GM21529 (cell line): Measurements from ENCODE around the gene TOM1L1.
A peak's percentile ranks its signal among the peaks of the same experiment; 100 is the strongest.

ENCODE experiments used
- ATAC-seq: cut with Tn5 transposase; IDR thresholded peaks from one replicate; pipeline ENCODE4 v1.9.1; 2021; ENCODE audit not compliant: unreplicated experiment

TOM1L1 gene

DNA sequence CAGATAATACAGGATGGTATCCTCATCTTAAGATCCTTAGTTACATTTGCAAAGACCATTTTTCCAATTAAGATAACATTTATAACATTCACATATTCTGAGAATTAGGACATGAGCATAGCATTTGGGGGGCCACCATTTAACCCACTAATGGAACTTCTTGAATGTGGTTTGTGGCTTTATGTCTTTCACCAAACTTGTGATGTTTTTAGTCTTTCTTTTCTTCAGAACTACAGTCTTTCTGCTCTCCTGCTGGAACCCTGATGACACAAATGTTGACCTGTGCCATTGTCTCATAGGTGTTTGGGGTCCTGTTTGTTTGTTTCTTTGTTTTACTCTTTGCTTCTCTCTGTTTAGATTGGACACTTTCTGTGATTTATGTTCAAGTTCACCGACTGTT lies 44.6 kb downstream of the TOM1L1 start:
- no peak for ATAC-seq

DNA sequence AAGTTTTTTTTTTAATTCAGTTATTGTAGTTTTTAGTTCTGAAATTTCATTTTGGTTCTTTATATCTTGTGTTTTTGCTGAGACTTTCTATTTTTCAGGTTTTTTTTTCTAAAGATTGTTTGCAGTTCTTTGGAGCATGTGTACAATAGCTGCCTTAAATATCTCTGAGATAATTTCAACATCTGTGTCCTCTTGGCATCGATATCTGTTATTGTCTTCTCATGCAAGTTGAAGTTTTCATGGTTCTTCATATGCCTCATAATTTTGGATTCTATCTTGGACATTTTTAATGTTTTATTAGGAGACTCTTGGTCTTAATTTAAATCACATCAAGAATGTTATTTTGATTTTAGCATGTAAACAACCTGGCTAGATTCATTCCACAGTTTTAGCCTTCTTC lies 45.0 kb downstream of the TOM1L1 start:
- no peak for ATAC-seq

GRCh38 chr17:54947396-54947795 lies 46.7 kb downstream of the TOM1L1 start:
- ATAC-seq = no peak

DNA sequence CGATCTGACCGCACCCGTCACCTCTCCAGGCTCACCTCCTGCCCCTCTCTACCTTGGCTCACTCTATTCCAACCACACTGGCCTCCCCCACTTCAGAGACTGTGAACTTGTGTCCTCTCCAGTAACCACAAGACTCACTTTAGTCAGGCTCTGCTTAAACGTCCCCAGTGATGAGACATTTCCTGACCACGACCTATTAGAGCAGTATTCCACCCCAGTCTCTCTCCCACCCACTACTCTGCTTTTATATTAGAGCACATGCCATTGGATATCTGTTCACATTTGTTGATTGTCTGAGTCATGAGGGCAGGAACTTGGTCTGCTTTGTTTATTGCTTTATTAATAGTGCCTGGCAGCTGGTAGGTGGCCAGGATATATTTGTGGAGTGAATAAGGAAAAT lies 47.7 kb downstream of the TOM1L1 start:
- ATAC-seq = no peak

GRCh38 chr17:54950116-54950515 lies 49.5 kb downstream of the TOM1L1 start:
- no peak for ATAC-seq

- no peak for ATAC-seq
These were observed 50.6 kb downstream of the TOM1L1 start for GRCh38 chr17:54951286-54951685.

DNA sequence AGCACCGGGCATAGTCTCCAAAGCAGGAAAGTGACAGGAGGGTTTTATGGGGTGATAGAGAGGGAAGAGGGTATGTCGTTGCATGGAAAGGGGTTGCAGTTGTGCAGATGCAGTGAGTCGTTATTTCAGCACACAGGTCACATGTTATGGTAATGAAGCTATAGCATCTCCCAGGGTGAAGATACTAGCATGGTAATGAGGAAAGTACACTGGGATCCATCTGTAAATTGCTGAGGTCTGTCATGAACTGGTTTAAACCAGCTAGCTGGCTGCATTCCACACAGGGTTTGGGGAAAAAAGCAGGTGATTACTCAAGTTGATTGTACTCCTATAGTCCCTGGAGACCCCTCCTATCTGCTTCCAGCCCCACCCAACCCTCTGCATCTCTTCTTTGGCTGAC lies 56.1 kb downstream of the TOM1L1 start:
- no peak for ATAC-seq

- ATAC-seq = peak; percentile 21
These were observed 67.1 kb downstream of the TOM1L1 start for GRCh38 chr17:54967621-54968261.

GRCh38 chr17:54968262-54968987 lies 67.8 kb downstream of the TOM1L1 start, which contains the start of the genes COX11 and STXBP4:
Gene COX11, minus strand, starts transcription at chr17:54968654. Its CDS starts 8 bp downstream, at chr17:54968646.
Gene STXBP4, plus strand, starts transcription at chr17:54968765. Its CDS starts 17,455 bp downstream, at chr17:54986220.
- peak; percentile 90 for ATAC-seq

- peak; percentile 27 for ATAC-seq
These were observed 68.3 kb downstream of the TOM1L1 start for GRCh38 chr17:54968988-54969332.

DNA sequence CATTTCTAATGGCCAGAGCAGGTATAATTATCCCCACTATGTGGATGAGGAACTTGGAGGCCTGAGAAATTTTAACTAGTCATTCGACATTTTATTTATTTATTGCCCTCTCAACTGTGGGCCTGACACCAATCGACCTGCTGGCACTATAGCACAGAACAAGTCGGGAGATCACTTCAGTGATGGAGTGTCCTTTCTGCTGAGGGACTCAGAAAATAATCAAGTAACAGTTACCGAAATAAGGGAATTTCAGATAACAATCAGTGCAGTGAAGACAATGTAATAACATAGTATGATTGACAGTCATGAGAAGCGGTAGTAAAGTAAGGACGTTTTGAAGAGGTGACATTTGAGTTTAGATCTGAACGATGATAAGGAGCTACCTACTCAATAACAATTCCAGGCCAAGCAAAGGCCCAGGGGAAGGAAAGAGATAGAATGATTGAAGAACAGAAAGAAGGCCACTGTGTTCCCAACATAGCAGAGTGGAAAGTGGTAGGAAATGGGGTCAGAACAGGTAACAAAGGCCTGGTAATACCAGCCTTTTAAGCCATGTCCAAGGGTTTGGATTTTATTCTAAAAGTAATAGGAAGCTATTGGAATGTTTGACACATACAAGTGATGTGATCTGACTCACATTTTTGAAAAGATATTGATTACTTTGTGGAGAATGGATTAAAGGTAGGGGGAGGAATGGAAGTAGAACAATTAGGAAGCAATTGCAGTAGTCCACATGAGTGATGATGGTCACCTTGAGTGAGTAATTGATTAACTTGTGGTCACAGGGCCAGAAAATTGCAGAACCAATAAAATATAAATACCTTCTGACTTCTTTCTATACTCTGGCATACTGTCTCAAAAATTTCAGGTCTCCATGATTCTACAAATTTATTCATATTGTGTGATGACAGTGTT lies 69.3 kb downstream of the TOM1L1 start:
- ATAC-seq = no peak

GRCh38 chr17:54971147-54971546 lies 70.5 kb downstream of the TOM1L1 start:
- no peak for ATAC-seq

DNA sequence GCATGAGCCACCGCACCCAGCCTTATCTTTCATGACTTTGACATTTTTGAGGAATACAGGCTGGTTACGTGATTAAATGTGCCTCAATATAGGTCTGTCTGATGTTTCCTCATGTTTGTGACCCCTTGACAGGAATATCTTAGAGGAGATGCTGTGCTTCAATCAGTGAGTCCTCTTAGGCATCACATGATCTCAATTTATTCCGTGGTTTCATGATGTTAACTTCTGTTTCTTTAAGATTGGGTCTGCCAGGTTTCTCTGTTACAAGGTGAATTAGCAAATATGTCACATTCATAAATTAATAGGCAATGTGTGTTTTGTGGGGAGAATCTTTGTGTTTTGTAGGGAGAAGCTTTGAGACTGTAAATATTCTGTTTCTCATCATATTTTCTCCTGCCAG lies 71.2 kb downstream of the TOM1L1 start:
- no peak for ATAC-seq

DNA sequence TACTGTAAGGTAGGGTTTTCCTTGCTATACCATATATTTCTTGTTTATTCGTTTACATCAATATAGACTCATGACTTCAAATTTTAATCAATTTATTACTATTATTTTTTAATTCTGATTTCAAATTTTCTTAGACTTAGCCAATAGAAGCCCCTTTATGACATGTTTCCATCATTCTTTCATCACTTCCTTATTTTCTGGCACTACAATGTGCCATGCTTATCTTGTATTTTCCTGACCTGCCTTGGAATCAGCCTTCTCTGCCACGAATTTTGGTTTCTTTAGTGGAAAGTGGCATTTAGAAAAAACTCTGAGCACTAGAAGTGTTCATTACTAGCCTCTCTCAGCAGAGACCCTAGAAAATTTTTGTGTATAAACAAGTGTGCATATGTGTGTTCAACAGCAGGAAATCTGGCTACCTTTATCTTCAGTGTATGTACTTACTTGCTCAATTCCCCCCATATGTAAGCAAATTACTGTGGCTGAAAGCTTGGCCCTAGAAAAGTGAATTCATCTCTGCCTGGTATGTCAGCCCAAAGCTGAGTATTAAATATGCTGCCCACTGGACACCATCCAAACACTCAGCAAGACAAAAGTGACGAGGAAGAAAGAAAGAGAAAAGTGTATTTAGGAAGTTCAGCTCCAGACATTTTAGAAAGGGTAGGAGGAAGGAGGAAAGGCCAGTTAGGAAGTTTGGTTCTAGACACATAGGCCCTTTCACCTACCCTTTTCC lies 71.9 kb downstream of the TOM1L1 start:
- no peak for ATAC-seq

GRCh38 chr17:54974759-54975158 lies 74.1 kb downstream of the TOM1L1 start:
- ATAC-seq = no peak

DNA sequence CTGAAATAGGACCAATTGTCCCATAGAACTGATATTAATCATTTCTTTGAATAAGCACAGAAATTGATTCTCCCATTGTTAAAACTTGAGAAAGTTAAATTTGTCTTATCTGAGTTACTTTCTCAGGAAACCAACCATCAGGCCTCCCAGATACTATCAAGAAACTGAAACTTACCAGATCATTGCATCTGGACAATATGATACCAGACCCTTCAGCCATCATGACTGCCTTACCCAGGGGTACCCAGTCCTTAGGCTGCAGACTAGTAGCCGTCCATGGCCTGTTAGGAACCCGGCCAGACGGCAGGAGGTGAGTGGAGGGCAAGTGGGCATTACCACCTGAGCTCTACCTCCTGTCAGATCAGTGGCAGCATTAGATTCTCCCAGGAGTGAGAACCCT lies 75.7 kb downstream of the TOM1L1 start:
- no peak for ATAC-seq

DNA sequence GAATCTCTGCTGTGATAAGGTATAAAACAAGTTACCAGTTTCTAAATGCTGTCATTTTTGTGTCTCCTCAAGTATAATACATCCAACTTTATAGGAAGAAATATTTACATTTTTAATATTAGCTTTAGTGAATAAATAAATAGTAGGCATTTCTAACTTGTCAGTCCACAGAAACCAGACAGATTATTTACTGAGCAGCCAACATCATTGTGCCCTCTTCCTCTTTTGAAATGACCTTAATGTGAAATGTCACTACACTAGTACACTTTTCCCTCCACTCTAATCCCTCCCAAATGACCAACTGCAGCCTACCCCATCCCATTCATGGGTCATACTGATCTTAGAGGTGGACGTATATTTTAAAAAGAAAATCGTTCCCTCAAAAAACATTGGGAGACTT lies 77.1 kb downstream of the TOM1L1 start:
- no peak for ATAC-seq

- ATAC-seq = no peak
These were observed 79.0 kb downstream of the TOM1L1 start for GRCh38 chr17:54979657-54980056.

DNA sequence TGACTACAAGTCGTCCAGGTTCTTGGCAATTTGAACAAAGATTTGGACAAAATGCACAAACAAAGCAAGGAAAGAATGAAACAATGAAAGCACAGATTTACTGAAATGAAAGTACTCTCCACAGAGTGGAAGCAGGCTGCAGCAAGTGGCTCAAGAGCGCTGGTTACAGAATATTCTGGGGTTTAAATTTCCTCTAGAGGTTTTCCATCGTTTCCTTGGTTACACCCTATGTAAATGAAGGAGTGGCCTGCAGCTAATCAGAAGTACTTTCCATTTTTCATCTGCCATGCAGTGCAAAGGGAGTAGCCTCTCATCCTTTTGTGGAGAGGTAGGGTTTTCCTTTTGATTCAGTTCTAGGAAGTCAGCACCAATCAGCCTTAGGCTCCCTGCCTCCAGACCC lies 79.7 kb downstream of the TOM1L1 start:
- no peak for ATAC-seq

DNA sequence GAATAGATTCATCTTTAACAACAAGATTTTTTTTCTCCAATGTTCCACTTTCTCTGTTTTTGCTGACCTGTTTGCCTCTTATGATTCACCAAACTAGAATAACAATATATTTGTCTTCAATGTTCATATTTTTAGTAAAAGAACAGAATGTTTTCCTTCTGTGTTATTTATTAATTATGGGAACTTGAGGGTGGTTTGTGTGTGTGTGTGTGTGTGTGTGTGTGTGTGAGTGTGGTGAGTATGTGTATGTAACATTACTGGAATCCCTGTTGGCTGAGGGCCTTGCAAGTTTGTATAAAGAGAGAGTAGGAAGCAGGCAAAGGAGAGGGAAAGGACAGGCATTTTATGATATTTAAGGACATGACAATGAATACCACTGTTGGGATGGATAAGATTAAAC lies 81.7 kb downstream of the TOM1L1 start:
- no peak for ATAC-seq

GRCh38 chr17:54983260-54983659 lies 82.6 kb downstream of the TOM1L1 start:
- peak; percentile 67 for ATAC-seq
